ENCODE measurements around the gene ADGRG6.

GRCh38 chr6:142356201-142356883 lies 54.5 kb downstream of the ADGRG6 start:
- TF ChIP-seq SRF (IDR thresholded peaks at IDR 0.05; ENCODE audit: low read depth in 2 of 2, low read length in 2 of 2) (no peak), HDAC6 (IDR thresholded peaks at IDR 0.05; ENCODE audit: unreplicated experiment) (no peak), SMC3 (IDR thresholded peaks at IDR 0.05; ENCODE audit: borderline replicate concordance, low read length) (no peak), CTCF (IDR thresholded peaks at IDR 0.05 in 2 of 3, conservative IDR thresholded peaks at IDR 0.05 in 1 of 3; ENCODE audit: control insufficient read depth in 2 of 3, extremely low read depth in 1 of 3, insufficient read depth in 1 of 3, low read depth in 3 of 3, low read length in 3 of 3) (no peak), YY1 (IDR thresholded peaks at IDR 0.05; ENCODE audit: low read depth, low read length) (no peak), STAT1 (conservative IDR thresholded peaks at IDR 0.05) (no peak), NFYB (IDR thresholded peaks at IDR 0.05; ENCODE audit: insufficient read depth, low read depth, low read length) (no peak), EP300 (IDR thresholded peaks at IDR 0.05; ENCODE audit: borderline replicate concordance in 1 of 2, control insufficient read depth in 1 of 2, low read depth in 2 of 2, low read length in 2 of 2) (no peak), ZNF622 (IDR thresholded peaks at IDR 0.05) (no peak), SUPT20H (IDR thresholded peaks at IDR 0.05; ENCODE audit: borderline replicate concordance, control insufficient read depth, low read depth, low read length) (no peak)
